Astrocyte of the hippocampus (primary cell): ENCODE measurements around the gene SDCBP2.
A peak's percentile ranks its signal among the peaks of the same experiment; 100 is the strongest.
"Not testable (repeated sequence)": the region's sequence is repeated elsewhere in the genome, so short reads cannot be mapped to it uniquely, and the experiment has no call there.

Experiments used
- DNase-seq: peaks from one replicate; pipeline ENCODE4 v3.0.0; 2011; ENCODE audit warnings: low read depth, low spot score

SDCBP2 gene

GRCh38 chr20:1360094-1360846 lies 31.3 kb upstream of the SDCBP2 start:
- no peak for DNase-seq

GRCh38 chr20:1357921-1358671 lies 29.2 kb upstream of the SDCBP2 start:
- DNase-seq, result peak; percentile 75

- DNase-seq, result no peak
These were observed 25.0 kb upstream of the SDCBP2 start for GRCh38 chr20:1353956-1354355.

GRCh38 chr20:1346315-1346969 lies 17.5 kb upstream of the SDCBP2 start:
- no peak for DNase-seq

- DNase-seq, result no peak
These were observed 16.8 kb upstream of the SDCBP2 start for GRCh38 chr20:1345756-1346093.

- DNase-seq, result no peak
These were observed 16.3 kb upstream of the SDCBP2 start for GRCh38 chr20:1345030-1345755.

GRCh38 chr20:1343446-1344124 lies 14.6 kb upstream of the SDCBP2 start:
- not testable (repeated sequence) for DNase-seq

- peak; percentile 44 for DNase-seq
These were observed 12.8 kb upstream of the SDCBP2 start for GRCh38 chr20:1341561-1342265.

- no peak for DNase-seq
These were observed 9.9 kb upstream of the SDCBP2 start for GRCh38 chr20:1338801-1339200.

GRCh38 chr20:1338096-1338495 lies 9.2 kb upstream of the SDCBP2 start:
- DNase-seq, result no peak

GRCh38 chr20:1337441-1337840 lies 8.5 kb upstream of the SDCBP2 start:
- no peak for DNase-seq

- peak; percentile 57 for DNase-seq
These were observed 7.9 kb upstream of the SDCBP2 start for GRCh38 chr20:1336699-1337367.

GRCh38 chr20:1335961-1336698 lies 7.2 kb upstream of the SDCBP2 start:
- DNase-seq, result no peak

- DNase-seq, result no peak
These were observed 5.8 kb upstream of the SDCBP2 start for GRCh38 chr20:1334761-1335160.

GRCh38 chr20:1334370-1334731 lies 5.4 kb upstream of the SDCBP2 start:
- DNase-seq, result no peak

GRCh38 chr20:1333462-1334369 lies 4.8 kb upstream of the SDCBP2 start:
- DNase-seq, result no peak

GRCh38 chr20:1332749-1333300 lies 3.9 kb upstream of the SDCBP2 start:
- no peak for DNase-seq

GRCh38 chr20:1331801-1332453 lies 3.0 kb upstream of the SDCBP2 start:
- DNase-seq, result no peak
